ENCODE measurements around the gene AIFM2. TPM values are rescaled to one million over a fixed set of nuclear protein-coding genes. Genes with fewer than 3 reads are reported as not detected.

Gene AIFM2
- total and polyA plus RNA-seq, 4 donors, result 12.1 to 15.5 (median 13.8) TPM

GRCh38 chr10:70142555-70142954 lies 9.9 kb upstream of the AIFM2 start:
- DNase-seq (peak in 1 of 2 donors; percentile 63), ATAC-seq (ENCODE audit: low FRiP score) (no peak)
- Histone ChIP-seq H3K27me3 (ENCODE audit: control insufficient read depth in 1 of 2, insufficient read depth in 2 of 2, low read length in 1 of 2) (no peaks in the 10 kb centered on the region), H3K9me3 (ENCODE audit: control insufficient read depth, low read length) (no peaks in the 10 kb centered on the region), H3K4me1 (ENCODE audit: control insufficient read depth in 1 of 2, insufficient read depth in 2 of 2, low read length in 2 of 2) (no peaks in the 10 kb centered on the region), H3K4me3 (ENCODE audit: low read length in 2 of 2) (no peak overlapping the region), H3K27ac (ENCODE audit: low read depth in 1 of 2, low read length in 2 of 2) (no peak overlapping the region), H3K36me3 (ENCODE audit: control insufficient read depth in 1 of 2, insufficient read depth in 2 of 2, low read length in 1 of 2) (no peaks in the 10 kb centered on the region)
- 90 to 94% methylated on average over 7 to 10 of the region's 10 CpGs for WGBS, 2 donors
- intact Hi-C loops (cut with DNase I), result no loop called here

GRCh38 chr10:70140297-70140696 lies 7.7 kb upstream of the AIFM2 start:
- no peaks in the 10 kb centered on the region for H3K27me3 ChIP-seq (ENCODE audit: control insufficient read depth in 1 of 2, insufficient read depth in 2 of 2, low read length in 1 of 2)
- no peaks in the 10 kb centered on the region for H3K36me3 ChIP-seq (ENCODE audit: control insufficient read depth in 1 of 2, insufficient read depth in 2 of 2, low read length in 1 of 2)
- ATAC-seq (ENCODE audit: low FRiP score) (no peak), DNase-seq (no peak)
- 70 to 86% methylated on average over 5 of the region's 5 CpGs for WGBS, 2 donors
- H3K4me1 ChIP-seq (ENCODE audit: control insufficient read depth in 1 of 2, insufficient read depth in 2 of 2, low read length in 2 of 2), result no peaks in the 10 kb centered on the region
- H3K27ac ChIP-seq (ENCODE audit: low read depth in 1 of 2, low read length in 2 of 2), result no peak overlapping the region
- no peak overlapping the region for H3K4me3 ChIP-seq (ENCODE audit: low read length in 2 of 2)
- no peaks in the 10 kb centered on the region for H3K9me3 ChIP-seq (ENCODE audit: control insufficient read depth, low read length)
- intact Hi-C loops (cut with DNase I), result no loop called here

GRCh38 chr10:70139997-70140250 lies 7.3 kb upstream of the AIFM2 start:
- WGBS, 2 donors, result 87 to 95% methylated on average over 6 of the region's 6 CpGs
- intact Hi-C loops (cut with DNase I), result no loop called here

GRCh38 chr10:70139151-70139996 lies 6.7 kb upstream of the AIFM2 start:
- no peaks in the 10 kb centered on the region for H3K4me1 ChIP-seq (ENCODE audit: control insufficient read depth in 1 of 2, insufficient read depth in 2 of 2, low read length in 2 of 2)
- ATAC-seq (ENCODE audit: low FRiP score), result no peak
- no peak overlapping the region for H3K4me3 ChIP-seq (ENCODE audit: low read length in 2 of 2)
- H3K36me3 ChIP-seq (ENCODE audit: control insufficient read depth in 1 of 2, insufficient read depth in 2 of 2, low read length in 1 of 2), result no peaks in the 10 kb centered on the region
- 87 to 90% methylated on average over 11 of the region's 11 CpGs for WGBS, 2 donors
- no peak overlapping the region for H3K27ac ChIP-seq (ENCODE audit: low read depth in 1 of 2, low read length in 2 of 2)
- H3K9me3 ChIP-seq (ENCODE audit: control insufficient read depth, low read length), result no peaks in the 10 kb centered on the region
- intact Hi-C loops (cut with DNase I), result no loop called here
- DNase-seq, result no peak
- no peaks in the 10 kb centered on the region for H3K27me3 ChIP-seq (ENCODE audit: control insufficient read depth in 1 of 2, insufficient read depth in 2 of 2, low read length in 1 of 2)

More at GRCh38 chr10:70139997-70140250, 7.3 kb upstream of the AIFM2 start:
- Histone ChIP-seq H3K27me3 (ENCODE audit: control insufficient read depth in 1 of 2, insufficient read depth in 2 of 2, low read length in 1 of 2) (no peaks in the 10 kb centered on the region), H3K4me3 (ENCODE audit: low read length in 2 of 2) (no peak overlapping the region), H3K4me1 (ENCODE audit: control insufficient read depth in 1 of 2, insufficient read depth in 2 of 2, low read length in 2 of 2) (no peaks in the 10 kb centered on the region), H3K36me3 (ENCODE audit: control insufficient read depth in 1 of 2, insufficient read depth in 2 of 2, low read length in 1 of 2) (no peaks in the 10 kb centered on the region), H3K27ac (ENCODE audit: low read depth in 1 of 2, low read length in 2 of 2) (no peak overlapping the region), H3K9me3 (ENCODE audit: control insufficient read depth, low read length) (no peaks in the 10 kb centered on the region)
- ATAC-seq (ENCODE audit: low FRiP score) (no peak), DNase-seq (no peak)

- no peak for DNase-seq
Measured at GRCh38 chr10:70137927-70138883, 5.6 kb upstream of the AIFM2 start.

GRCh38 chr10:70137135-70137534 lies 4.5 kb upstream of the AIFM2 start:
- DNase-seq (no peak), ATAC-seq (ENCODE audit: low FRiP score) (no peak)
- Histone ChIP-seq H3K4me3 (ENCODE audit: low read length in 2 of 2) (no peak overlapping the region), H3K36me3 (ENCODE audit: control insufficient read depth in 1 of 2, insufficient read depth in 2 of 2, low read length in 1 of 2) (no peaks in the 10 kb centered on the region), H3K27ac (ENCODE audit: low read depth in 1 of 2, low read length in 2 of 2) (no peak overlapping the region), H3K4me1 (ENCODE audit: control insufficient read depth in 1 of 2, insufficient read depth in 2 of 2, low read length in 2 of 2) (no peaks in the 10 kb centered on the region), H3K9me3 (ENCODE audit: control insufficient read depth, low read length) (no peaks in the 10 kb centered on the region), H3K27me3 (ENCODE audit: control insufficient read depth in 1 of 2, insufficient read depth in 2 of 2, low read length in 1 of 2) (no peaks in the 10 kb centered on the region)
- intact Hi-C loops (cut with DNase I), result no loop called here
- WGBS, 2 donors, result 90 to 92% methylated on average over 9 of the region's 9 CpGs

More at GRCh38 chr10:70137927-70138883, 5.6 kb upstream of the AIFM2 start:
- ATAC-seq (ENCODE audit: low FRiP score), result no peak
- Histone ChIP-seq H3K9me3 (ENCODE audit: control insufficient read depth, low read length) (no peaks in the 10 kb centered on the region), H3K27me3 (ENCODE audit: control insufficient read depth in 1 of 2, insufficient read depth in 2 of 2, low read length in 1 of 2) (no peaks in the 10 kb centered on the region), H3K36me3 (ENCODE audit: control insufficient read depth in 1 of 2, insufficient read depth in 2 of 2, low read length in 1 of 2) (no peaks in the 10 kb centered on the region), H3K4me1 (ENCODE audit: control insufficient read depth in 1 of 2, insufficient read depth in 2 of 2, low read length in 2 of 2) (no peaks in the 10 kb centered on the region), H3K27ac (ENCODE audit: low read depth in 1 of 2, low read length in 2 of 2) (no peak overlapping the region), H3K4me3 (ENCODE audit: low read length in 2 of 2) (no peak overlapping the region)
- intact Hi-C loops (cut with DNase I), result no loop called here
- WGBS, 2 donors, result 85 to 89% methylated on average over 14 of the region's 14 CpGs

- Histone ChIP-seq H3K27ac (ENCODE audit: low read depth in 1 of 2, low read length in 2 of 2) (no peak overlapping the region), H3K27me3 (ENCODE audit: control insufficient read depth in 1 of 2, insufficient read depth in 2 of 2, low read length in 1 of 2) (no peaks in the 10 kb centered on the region), H3K4me3 (ENCODE audit: low read length in 2 of 2) (no peak overlapping the region), H3K4me1 (ENCODE audit: control insufficient read depth in 1 of 2, insufficient read depth in 2 of 2, low read length in 2 of 2) (no peaks in the 10 kb centered on the region), H3K9me3 (ENCODE audit: control insufficient read depth, low read length) (no peaks in the 10 kb centered on the region), H3K36me3 (ENCODE audit: control insufficient read depth in 1 of 2, insufficient read depth in 2 of 2, low read length in 1 of 2) (no peaks in the 10 kb centered on the region)
- ATAC-seq (ENCODE audit: low FRiP score) (no peak), DNase-seq (peak in 1 of 2 donors; percentile 15)
- 86 to 92% methylated on average over 7 of the region's 7 CpGs for WGBS, 2 donors
- intact Hi-C loops (cut with DNase I), result no loop called here
Measured at GRCh38 chr10:70135684-70136083, 3.1 kb upstream of the AIFM2 start.

GRCh38 chr10:70135046-70135445 lies 2.4 kb upstream of the AIFM2 start:
- no peaks in the 10 kb centered on the region for H3K9me3 ChIP-seq (ENCODE audit: control insufficient read depth, low read length)
- no peaks in the 10 kb centered on the region for H3K36me3 ChIP-seq (ENCODE audit: control insufficient read depth in 1 of 2, insufficient read depth in 2 of 2, low read length in 1 of 2)
- H3K27ac ChIP-seq (ENCODE audit: low read depth in 1 of 2, low read length in 2 of 2), result no peak overlapping the region
- WGBS, 2 donors, result 93 to 97% methylated on average over 3 of the region's 3 CpGs
- no peak overlapping the region for H3K4me3 ChIP-seq (ENCODE audit: low read length in 2 of 2)
- DNase-seq (no peak), ATAC-seq (ENCODE audit: low FRiP score) (no peak)
- H3K4me1 ChIP-seq (ENCODE audit: control insufficient read depth in 1 of 2, insufficient read depth in 2 of 2, low read length in 2 of 2), result no peaks in the 10 kb centered on the region
- H3K27me3 ChIP-seq (ENCODE audit: control insufficient read depth in 1 of 2, insufficient read depth in 2 of 2, low read length in 1 of 2), result no peaks in the 10 kb centered on the region
- intact Hi-C loops (cut with DNase I), result no loop called here

Measured in aorta (tissue), 5 donors.